Heart right ventricle (tissue), 16 donors: ENCODE measurements around the gene LMAN1L. TPM values are rescaled to one million over a fixed set of nuclear protein-coding genes. Genes with fewer than 3 reads are reported as not detected.
A peak's percentile ranks its signal among the peaks of the same experiment; 100 is the strongest.

Source experiments
- ATAC-seq, 8 donors: fragments of 200-7000 bp; cut with Tn5 transposase; one replicate each; pipeline ENCODE4 v1.9.1; 2020; ENCODE audit warnings: mild to moderate bottlenecking in 8 of 8, moderate library complexity in 8 of 8, moderate number of reproducible peaks in 1 of 8
- DNase-seq, 2 donors: peaks; one replicate each; pipeline ENCODE4 v3.0.0-alpha.2; 2020
- H3K27ac ChIP-seq, 10 donors: fragments of 200-600 bp; sonication (generic) in 2 of 10; one replicate each; pipeline versions ENCODE4 v1.5.0 to v1.8.0; 2020 to 2022; ENCODE audit warnings: mild to moderate bottlenecking in 3 of 10
- H3K27me3 ChIP-seq, 7 donors: fragments of 200-600 bp; one replicate each; pipeline ENCODE4 v1.8.0; 2021 to 2022; ENCODE audit warnings: mild to moderate bottlenecking in 2 of 7
- H3K36me3 ChIP-seq, 9 donors: fragments of 200-600 bp; sonication (generic) in 1 of 9; one replicate each; pipeline versions ENCODE4 v1.5.0 to v1.8.0; 2020 to 2022; ENCODE audit warnings: mild to moderate bottlenecking in 2 of 9
- H3K4me1 ChIP-seq, 9 donors: fragments of 200-600 bp; sonication (generic) in 1 of 9; one replicate each; pipeline versions ENCODE4 v1.5.0 to v1.8.0; 2020 to 2022; ENCODE audit warnings: mild to moderate bottlenecking in 4 of 9
- H3K4me3 ChIP-seq, 10 donors: fragments of 200-600 bp; sonication (generic) in 2 of 10; one replicate each; pipeline versions ENCODE4 v1.5.0 to v1.8.0; 2020 to 2022; ENCODE audit warnings: mild to moderate bottlenecking in 7 of 10, moderate library complexity in 2 of 10
- H3K9me3 ChIP-seq, 11 donors: fragments of 200-600 bp in 10 of 11; sonication (generic) in 2 of 11; one replicate each; pipeline versions ENCODE4 v1.5.0 to v1.8.0; 2013 to 2022; ENCODE audit warnings: mild to moderate bottlenecking in 2 of 11, control low read depth in 1 of 11, moderate library complexity in 1 of 11
- WGBS, 2 donors: extraction: QIAGEN DNeasy Blood & Tissue Kit; methylation state at CpG; one replicate each; pipeline ENCODE4 v1.1.7; 2013; ENCODE audit warnings: inconsistent platforms in 1 of 2; 5-methylcytosine and 5-hydroxymethylcytosine counted together
- intact Hi-C, 10 donors: fragments of 100-400 bp; cut with DNase I; formaldehyde crosslinking; loops; one replicate each; pipeline versions ENCODE4 v1.11.1 to v1.14.2; 2022
- polyA plus RNA-seq, 2 donors: library from polyadenylated mRNA; stranded (reverse); fragments of 200-250 nt; gene quantifications; one replicate each; pipeline ENCODE4 v1.2.3, GENCODE V29; 2013
- total RNA-seq, 10 donors: library from RNA; stranded (reverse); fragmentation: NEBNext Ultra II Directional in 3 of 10; extraction: Animal tissue kit (Norgen Biotek cat#: 25700) in 3 of 10; gene quantifications; one replicate each; pipeline versions ENCODE4 v1.2.1 to v1.2.4, GENCODE V29; 2021 to 2023
- TF ChIP-seq, protein P1 (sequence below), 9 donors: fragments of 200-600 bp; sonication (generic) in 2 of 9; IDR thresholded peaks; one replicate each; pipeline versions ENCODE4 v1.5.0 to v1.8.0; 2021 to 2022; ENCODE audit warnings: antibody characterized with exemption in 9 of 9, mild to moderate bottlenecking in 5 of 9, moderate library complexity in 1 of 9
- donor health status: Arrhythmogenic right ventricular cardiomyopathy.
- donor health status: ischemic (EF 13 %, LVEDD 7.1; RV severe dilation, severe dysfunction).
- donor health status: healthy with polysubstance abuse.
- donor health status: DM: no; HTN: yes; CAD: no.
- donor health status: DM: no; HTN: no; CAD: no.
- donor health status: ischemic (EF 25% LVEDD 6.9; RV normal size, moderate dysfunction).
- donor health status: ischemic (EF 25% LVEDD 5.7; RV mildly dilated, moderate dysfunction).
- donor health status: healthy.
- donor health status: DM: yes; HTN: yes; CAD: no.
- donor health status: Ischemic cardiomyopathy.
- donor health status: ischemic (EF 35%, LVEDD 5.7; RV mildly dilated, moderate dysfunction).
- donor health status: nonischemic (EF 11% LVEDD 7.7; RV severe dilation, severe dysfunction).
- donor health status: DM: yes; HTN: yes; CAD: no.
- donor health status: PGD.
- donor health status: ischemic (EF 29% LVEDD 5.4; RV normal size, mild dysfunction).
- donor health status: nonischemic (EF 23%, LVEDD 6.1; RV moderate dilation, normal function).

LMAN1L gene
- total and polyA plus RNA-seq, 12 donors: 0.03 to 47.4 (median 9.0) TPM

DNA sequence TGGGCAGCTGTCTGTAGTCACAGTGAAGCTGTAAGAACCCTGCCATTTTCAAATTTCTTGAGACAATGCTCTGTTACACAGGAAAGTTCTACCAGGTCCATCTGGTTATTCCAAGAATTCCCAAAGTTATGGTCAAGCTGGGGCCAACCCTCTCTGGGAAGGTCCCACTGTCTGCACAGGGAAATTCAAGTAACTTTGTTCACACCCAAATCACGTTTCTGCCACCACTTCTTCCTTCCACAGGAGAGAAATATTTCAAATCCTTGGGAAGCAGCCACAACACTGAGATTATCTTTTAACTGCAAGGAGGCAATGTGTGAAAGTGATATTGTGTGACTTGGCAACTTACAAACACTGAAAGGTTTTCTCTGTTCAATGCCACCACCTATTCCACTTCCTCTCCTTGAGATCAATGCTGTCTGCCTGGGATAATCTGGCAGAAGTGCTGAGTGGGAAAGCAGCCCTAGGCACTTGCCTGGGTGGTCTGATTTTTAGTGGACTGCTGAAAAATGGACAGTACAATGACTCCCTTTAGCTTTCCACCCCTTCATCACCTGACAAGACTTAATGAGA is 54.9 kb downstream of the LMAN1L start:
- no peaks in the 10 kb centered on the region for H3K9me3 ChIP-seq
- DNase-seq (no peak), ATAC-seq (no peak)
- peaks cover 0 to 22% (median 0%) of the 10 kb centered on the region in 9 donors for H3K36me3 ChIP-seq
- intact Hi-C loops: loop anchor here in 1 of 10 donors (2.0 kb wide), 1 partner anchor 23 kb away; no protein-coding TSS in a partner anchor
- peak overlapping the region; percentile 2 to 94 (median 76) for H3K27ac ChIP-seq
- TF ChIP-seq, protein P1, sequence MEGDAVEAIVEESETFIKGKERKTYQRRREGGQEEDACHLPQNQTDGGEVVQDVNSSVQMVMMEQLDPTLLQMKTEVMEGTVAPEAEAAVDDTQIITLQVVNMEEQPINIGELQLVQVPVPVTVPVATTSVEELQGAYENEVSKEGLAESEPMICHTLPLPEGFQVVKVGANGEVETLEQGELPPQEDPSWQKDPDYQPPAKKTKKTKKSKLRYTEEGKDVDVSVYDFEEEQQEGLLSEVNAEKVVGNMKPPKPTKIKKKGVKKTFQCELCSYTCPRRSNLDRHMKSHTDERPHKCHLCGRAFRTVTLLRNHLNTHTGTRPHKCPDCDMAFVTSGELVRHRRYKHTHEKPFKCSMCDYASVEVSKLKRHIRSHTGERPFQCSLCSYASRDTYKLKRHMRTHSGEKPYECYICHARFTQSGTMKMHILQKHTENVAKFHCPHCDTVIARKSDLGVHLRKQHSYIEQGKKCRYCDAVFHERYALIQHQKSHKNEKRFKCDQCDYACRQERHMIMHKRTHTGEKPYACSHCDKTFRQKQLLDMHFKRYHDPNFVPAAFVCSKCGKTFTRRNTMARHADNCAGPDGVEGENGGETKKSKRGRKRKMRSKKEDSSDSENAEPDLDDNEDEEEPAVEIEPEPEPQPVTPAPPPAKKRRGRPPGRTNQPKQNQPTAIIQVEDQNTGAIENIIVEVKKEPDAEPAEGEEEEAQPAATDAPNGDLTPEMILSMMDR (IDR thresholded peaks at IDR 0.05): no peak
- 21% methylated on average over 1 of the region's 1 CpG for WGBS, 2 donors
- no peak overlapping the region for H3K4me3 ChIP-seq
- H3K27me3 ChIP-seq: no peaks in the 10 kb centered on the region
- H3K4me1 ChIP-seq: peaks cover 21 to 93% (median 73%) of the 10 kb centered on the region in 9 donors

GRCh38 chr15:74868059-74868458 is 55.4 kb downstream of the LMAN1L start:
- no peaks in the 10 kb centered on the region for H3K27me3 ChIP-seq
- no peaks in the 10 kb centered on the region for H3K9me3 ChIP-seq
- H3K4me1 ChIP-seq: peaks cover 21 to 93% (median 74%) of the 10 kb centered on the region in 9 donors
- ATAC-seq (peak in 3 of 8 donors; percentile 3 to 8 (median 4)), DNase-seq (no peak)
- TF ChIP-seq, protein P1 (IDR thresholded peaks at IDR 0.05): no peak
- intact Hi-C loops: loop anchor here in 1 of 10 donors (2.0 kb wide), 1 partner anchor 23 kb away; no protein-coding TSS in a partner anchor
- WGBS, 2 donors: 54 to 57% methylated on average over 6 of the region's 6 CpGs
- no peak overlapping the region for H3K4me3 ChIP-seq
- H3K36me3 ChIP-seq: peaks cover 0 to 22% (median 0%) of the 10 kb centered on the region in 9 donors
- peak overlapping the region; percentile 2 to 94 (median 76) for H3K27ac ChIP-seq

DNA sequence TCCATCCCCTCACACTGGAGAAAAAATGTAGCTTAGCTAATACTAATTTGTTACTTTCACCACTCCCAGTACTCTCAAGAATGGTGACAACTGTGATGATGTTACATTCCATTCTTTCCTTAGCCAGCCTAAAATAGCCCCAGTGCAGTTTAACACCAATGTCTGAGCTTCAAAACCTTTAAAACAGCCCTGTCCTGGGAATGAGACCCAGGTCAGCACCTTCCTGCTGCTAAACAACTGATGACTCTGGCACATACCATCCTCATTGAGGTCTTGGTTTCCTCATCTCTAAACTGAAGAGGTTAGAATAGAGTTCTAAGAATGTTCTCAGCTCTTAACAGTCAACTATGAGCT is 56.7 kb downstream of the LMAN1L start:
- intact Hi-C loops: loop anchor here in 1 of 10 donors (2.0 kb wide), 1 partner anchor 25 kb away; no protein-coding TSS in a partner anchor
- peak overlapping the region; percentile 47 to 94 (median 76) for H3K27ac ChIP-seq
- H3K4me3 ChIP-seq: peak overlapping the region in 3 of 10 donors; percentile 9 to 16 (median 16)
- DNase-seq (no peak), ATAC-seq (peak in 1 of 8 donors; percentile 29)
- H3K9me3 ChIP-seq: no peaks in the 10 kb centered on the region
- H3K27me3 ChIP-seq: no peaks in the 10 kb centered on the region
- H3K4me1 ChIP-seq: peaks cover 21 to 89% (median 78%) of the 10 kb centered on the region in 9 donors
- H3K36me3 ChIP-seq: peaks cover 0 to 13% (median 0%) of the 10 kb centered on the region in 9 donors
- TF ChIP-seq, protein P1 (IDR thresholded peaks at IDR 0.05): no peak

DNA sequence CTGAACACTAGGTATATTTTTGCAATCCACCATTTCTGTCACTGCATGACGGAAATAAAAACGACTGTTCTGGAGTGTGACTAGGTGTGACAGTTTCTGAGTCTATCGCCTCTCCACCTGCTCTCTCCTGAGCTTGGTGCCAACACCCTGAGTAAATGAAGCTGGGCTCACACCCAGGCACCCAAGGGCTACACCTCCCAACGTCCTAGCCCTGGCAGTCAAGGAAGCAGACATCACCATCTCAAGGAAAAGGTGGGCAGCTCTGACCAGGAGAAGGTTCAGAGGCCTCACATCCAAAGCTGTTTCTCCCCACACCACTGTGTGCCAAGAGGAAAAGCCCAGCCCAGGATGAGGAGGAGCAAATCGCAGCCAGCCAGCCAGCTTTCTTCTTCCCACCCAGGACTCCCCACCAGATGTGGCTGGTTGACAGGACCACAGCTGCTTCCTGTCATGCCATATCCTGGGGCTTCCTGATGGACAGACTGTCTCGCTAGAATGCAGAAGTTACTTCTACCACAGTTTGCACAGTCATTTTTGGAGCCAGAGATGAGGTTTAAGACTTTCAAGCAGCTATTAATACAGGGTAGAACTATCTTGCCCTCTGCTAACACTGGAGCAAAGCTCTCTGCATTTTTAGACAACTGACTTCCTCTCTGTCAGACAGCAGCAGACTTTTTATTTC is 57.2 kb downstream of the LMAN1L start:
- intact Hi-C loops: loop anchor here in 1 of 10 donors (2.0 kb wide), 1 partner anchor 25 kb away; no protein-coding TSS in a partner anchor

More for the DNA sequence above, 57.2 kb downstream of the LMAN1L start:
- Histone ChIP-seq H3K9me3 (no peaks in the 10 kb centered on the region), H3K27me3 (no peaks in the 10 kb centered on the region), H3K27ac (peak overlapping the region; percentile 47 to 94 (median 76)), H3K4me3 (peak overlapping the region in 4 of 10 donors; percentile 9 to 21 (median 16)), H3K36me3 (peaks cover 0 to 13% (median 0%) of the 10 kb centered on the region in 9 donors), H3K4me1 (peaks cover 21 to 84% (median 74%) of the 10 kb centered on the region in 9 donors)
- 20 to 21% methylated on average over 6 of the region's 6 CpGs for WGBS, 2 donors
- ATAC-seq: peak; percentile 16 to 60 (median 38)
- TF ChIP-seq, protein P1 (IDR thresholded peaks at IDR 0.05): no peak
- peak; percentile 59 to 81 for DNase-seq
